A204.1 (cell line): ENCODE results near the gene ZNF445.
"Not testable (repeated sequence)": the region's sequence is repeated elsewhere in the genome, so short reads cannot be mapped to it uniquely, and the experiment has no call there.

Source experiments
- FAIRE-seq: peaks from 2 replicates; lab custom pipeline; 2012; peaks lifted over from hg19 to GRCh38; lab: Jason Lieb, UNC

Gene ZNF445

GRCh38 chr3:44476181-44476611, 1.3 kb downstream of the ZNF445 start:
- FAIRE-seq, result no peak

DNA sequence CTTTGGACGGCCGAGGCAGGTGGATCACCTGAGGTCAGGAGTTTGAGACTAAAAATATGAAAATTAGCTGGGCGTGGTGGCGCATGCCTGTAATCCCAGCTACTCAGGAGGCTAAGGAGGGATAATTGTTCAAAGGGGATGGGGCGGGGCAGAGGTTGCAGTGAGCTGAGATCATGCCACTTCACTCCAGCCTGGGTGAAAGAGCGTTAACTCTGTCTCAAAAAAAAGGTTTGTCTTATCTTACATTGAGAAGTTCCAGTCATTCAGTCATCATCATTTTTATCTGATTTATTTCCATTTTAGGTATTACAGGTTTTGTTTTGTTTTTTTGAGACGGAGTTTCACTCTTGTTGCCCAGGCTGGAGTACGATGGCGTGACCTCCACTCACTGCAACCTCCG, 2.6 kb downstream of the ZNF445 start:
- FAIRE-seq, result not testable (repeated sequence)

DNA sequence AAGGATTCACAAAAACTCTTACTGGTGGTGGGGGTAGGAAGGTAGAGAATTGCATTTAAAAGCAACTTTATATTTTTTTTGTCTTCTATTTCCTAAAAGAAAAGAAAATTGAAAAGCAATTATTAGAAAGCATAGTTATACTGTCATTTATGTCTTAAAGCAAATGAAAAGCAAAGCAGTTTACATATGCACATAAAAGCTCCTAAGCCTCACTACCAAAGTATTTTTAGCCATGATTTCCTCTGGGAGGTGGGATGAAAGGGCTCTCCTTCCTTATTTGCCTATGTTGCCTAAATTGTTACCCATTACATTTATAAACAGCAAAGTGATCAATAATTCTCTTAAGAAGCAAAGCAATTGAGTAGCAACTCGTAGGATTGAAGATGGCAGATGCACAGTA, 7.0 kb downstream of the ZNF445 start:
- FAIRE-seq, result no peak

GRCh38 chr3:44469914-44470313, 7.6 kb downstream of the ZNF445 start:
- FAIRE-seq, result no peak

GRCh38 chr3:44468572-44469520, 8.6 kb downstream of the ZNF445 start:
- no peak for FAIRE-seq

DNA sequence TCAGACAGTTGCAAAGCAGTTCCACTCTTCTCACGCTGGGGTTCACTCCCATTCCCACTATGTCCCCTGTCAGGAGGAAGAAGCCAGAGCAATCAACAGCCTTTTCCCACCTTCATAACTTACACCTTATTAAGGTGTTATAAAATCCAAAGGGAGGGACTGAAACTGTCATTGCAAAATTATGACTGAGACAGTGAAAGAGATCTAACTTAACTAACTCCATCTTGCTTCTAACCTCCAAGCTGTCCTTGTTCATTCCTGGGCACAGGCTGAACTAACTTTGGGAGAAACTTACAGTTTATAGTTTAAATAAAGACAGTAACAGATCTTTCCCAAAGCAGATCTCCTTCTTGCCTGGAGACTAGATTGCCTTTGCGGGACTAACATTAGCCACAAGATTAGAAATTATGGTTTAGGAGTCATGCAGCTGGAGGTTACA, 9.4 kb downstream of the ZNF445 start:
- FAIRE-seq, result not testable (repeated sequence)

DNA sequence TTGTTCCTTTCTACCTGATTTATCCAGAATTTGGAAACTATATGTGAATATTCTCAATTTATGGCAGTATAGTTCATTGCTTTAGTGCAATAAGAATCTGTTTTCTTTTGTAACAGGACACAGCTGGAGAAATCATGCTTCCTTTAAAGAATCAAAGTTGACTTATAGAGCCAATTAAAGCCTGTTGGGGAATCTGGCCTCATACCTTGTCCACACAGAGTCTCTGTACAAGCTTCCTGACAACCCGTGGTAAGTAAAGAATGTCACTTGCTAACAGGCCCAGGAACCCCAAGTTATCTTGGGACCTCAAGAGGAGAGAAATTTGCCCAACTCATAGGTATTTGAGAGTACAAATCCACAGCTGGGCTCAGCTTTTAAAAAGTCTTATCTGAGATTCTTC, 10.2 kb downstream of the ZNF445 start:
- no peak for FAIRE-seq

DNA sequence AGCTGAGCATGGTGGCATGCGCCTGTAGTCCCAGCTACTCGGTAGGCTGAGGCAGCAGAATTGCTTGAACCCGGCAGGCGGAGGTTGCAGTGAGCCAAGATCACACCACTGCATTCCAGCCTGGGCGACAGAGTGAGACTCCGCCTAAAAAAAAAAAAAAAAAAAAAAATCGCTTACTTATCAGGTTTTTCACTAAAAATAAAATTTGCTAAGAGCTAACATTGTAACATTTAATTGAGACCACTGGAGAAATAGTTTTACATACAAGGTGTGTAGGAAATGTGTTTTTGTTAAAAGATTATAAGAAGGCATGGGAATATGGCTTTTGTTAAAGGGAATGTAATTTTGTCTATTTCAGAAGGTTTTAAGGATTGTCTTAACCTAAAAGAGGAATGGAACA, 12.6 kb downstream of the ZNF445 start:
- not testable (repeated sequence) for FAIRE-seq

DNA sequence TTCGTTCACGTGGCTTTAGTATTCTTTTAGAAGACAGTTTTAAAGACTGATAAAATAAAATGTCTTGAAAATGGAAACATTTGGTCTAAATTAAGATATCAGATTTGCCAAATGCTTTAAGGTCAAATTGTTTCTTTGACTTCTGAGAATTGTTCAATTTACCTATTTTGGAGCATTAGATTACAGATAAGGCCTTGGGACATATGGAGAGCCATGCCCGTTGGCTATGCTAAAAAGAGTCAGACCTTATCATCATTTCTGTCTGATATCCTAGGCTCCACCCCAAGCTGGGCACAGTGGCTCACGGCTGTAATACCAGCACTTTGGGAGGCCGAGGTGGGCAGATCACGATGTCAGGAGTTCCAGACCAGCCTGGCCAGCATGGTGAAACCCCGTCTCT, 13.0 kb downstream of the ZNF445 start:
- FAIRE-seq, result no peak

DNA sequence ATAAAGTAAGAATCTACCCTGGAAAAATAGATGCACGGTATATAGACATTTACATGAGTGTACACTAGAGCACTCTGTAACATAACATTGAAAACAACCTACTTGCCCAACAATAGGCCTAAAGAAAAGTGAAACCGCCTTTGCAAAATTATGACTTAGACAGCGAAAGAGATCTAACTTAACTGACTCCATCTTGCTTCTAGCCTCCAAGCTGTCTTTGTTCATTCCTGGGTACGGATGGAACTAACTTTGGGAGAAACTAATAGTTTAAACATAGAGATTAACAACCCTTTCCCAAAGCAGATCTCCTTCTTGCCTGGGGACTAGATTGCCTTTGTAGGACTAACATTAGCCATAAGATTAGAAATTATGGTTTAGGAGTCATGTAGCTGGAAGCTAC, 17.4 kb downstream of the ZNF445 start:
- not testable (repeated sequence) for FAIRE-seq

- no peak for FAIRE-seq
Measured at GRCh38 chr3:44455318-44455717, 22.2 kb downstream of the ZNF445 start.

GRCh38 chr3:44454258-44454657, 23.2 kb downstream of the ZNF445 start:
- no peak for FAIRE-seq

DNA sequence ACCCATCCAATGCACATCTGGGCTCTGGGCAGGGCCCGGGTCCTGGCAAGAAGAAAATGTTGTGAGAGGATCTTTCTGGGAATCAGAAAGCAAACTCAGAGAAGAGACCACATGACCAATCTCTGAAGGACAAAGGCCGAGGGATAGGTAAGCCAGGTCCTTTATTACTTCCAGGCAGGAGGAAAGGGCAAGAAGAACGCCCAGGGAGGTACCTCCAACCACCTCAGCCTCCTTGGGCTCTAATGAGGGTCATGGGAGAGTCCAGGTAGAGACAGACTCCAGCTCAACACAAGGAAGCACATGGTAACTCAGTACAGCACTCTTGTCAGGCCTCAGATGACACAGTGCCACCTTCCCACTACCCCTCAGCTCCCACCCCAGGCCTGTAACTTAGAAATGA, 26.0 kb downstream of the ZNF445 start:
- no peak for FAIRE-seq

GRCh38 chr3:44446929-44447328, 30.5 kb downstream of the ZNF445 start:
- FAIRE-seq, result no peak

DNA sequence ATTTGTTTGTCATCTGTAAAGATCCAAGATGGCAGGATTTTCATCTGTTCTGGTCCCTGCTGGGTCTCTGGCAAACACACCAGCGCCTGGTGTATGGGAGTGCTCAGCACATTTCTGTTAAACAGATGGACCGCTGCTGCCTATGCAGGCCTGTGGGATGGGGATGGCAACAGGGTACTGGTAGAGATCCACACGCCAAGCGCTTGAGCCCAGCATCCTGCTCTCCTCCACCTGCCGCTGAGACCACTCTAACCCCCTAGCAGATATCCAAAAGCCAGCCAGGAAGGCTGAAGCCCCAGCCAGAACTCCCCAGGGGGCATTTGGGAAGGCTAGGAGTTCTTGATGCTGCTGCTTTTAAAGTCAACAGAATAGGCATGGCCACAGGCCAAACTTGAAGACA, 31.7 kb downstream of the ZNF445 start:
- FAIRE-seq, result no peak

- no peak for FAIRE-seq
Measured at GRCh38 chr3:44444896-44445691, 32.4 kb downstream of the ZNF445 start.

DNA sequence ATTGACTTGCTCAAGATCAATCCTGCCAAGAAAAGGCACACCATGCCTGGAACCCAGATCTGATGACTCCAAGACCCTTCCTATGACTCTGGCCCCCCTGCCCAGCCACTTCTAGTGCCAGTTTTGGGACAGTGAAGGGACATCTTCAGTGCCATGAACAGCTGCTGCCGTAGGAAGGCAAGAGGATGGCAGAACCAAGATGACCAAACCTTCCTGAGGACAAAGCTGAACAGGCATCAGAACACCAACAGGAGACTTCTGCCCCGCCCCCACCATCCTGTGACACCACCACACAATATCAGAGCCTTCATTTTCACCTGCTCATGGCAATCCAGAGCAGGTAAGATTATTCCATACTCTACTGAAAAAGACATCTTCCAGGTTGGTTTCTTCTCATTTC, 33.0 kb downstream of the ZNF445 start:
- FAIRE-seq, result no peak

DNA sequence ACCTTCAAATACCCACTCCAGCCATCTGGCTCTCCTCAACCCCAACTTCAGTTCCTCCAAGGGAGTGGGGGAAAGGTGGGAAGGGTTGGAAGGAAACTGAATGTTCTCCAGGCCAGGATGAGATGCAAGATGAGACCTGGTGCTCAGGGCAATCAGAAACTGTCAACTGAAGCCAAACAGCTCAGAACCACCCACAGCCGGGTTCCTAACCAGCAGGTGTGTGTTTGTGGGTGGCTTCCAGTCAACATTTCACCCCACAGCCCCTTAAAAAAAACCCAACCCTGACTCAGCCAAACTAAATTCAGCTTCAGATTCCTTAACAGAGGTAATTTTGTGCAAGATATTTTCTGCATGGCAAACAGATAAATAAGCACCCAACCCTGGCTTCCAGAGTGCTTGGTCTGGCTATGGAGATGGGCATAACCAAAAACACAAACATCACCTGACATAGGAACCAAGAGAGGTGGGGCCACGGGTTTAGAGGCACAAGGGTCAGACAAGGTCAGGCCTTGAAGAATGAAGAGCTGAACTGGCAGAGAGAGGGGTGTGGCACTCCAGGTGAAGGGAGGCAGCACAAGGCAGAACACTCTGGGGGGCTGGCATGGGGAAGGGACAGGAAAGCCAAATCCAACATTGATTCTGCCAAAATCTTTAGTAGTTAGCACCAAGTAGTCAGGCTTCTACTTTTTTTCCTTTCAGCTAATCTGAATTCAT, 34.7 kb downstream of the ZNF445 start:
- FAIRE-seq, result no peak

DNA sequence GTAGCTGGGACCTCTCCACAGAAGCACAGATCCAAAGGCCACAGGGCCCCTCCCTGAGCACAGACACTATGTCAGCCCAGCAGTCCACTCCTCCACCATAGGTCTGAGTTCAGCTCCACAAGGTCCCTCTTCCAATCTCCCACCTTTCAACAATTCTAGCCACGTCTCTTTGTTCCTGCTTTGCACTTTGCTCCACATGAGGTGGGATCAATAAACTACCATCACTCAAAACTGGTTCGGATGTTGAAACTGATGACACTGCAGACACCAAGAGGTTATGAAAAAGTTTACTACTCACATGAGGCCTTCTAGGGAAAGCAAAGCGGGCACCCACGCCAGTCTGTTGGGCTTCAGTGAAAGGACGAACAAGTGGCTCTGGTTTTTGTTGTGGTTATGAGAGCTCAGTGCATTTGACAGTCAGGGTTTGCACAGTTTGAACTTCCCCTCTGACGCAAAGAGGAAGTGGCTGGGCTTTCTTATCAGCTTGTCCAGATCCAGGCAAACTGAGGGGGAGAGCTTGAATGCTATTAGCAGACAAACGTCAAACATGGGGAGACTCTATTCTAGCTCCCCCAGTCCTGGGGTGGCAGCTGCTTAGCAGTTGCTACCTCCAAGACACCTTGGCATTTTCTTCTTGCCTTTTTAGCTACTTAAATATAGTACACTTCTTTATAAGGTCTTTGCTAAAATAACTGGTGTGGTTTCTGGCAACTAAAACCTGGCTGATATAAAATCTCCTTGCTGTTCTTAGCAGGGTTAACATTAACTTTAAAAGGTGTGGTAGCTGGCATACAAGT, 37.8 kb downstream of the ZNF445 start:
- no peak for FAIRE-seq

GRCh38 chr3:44437800-44438199, 39.7 kb downstream of the ZNF445 start:
- no peak for FAIRE-seq

- FAIRE-seq, result no peak
Measured at GRCh38 chr3:44436181-44436580, 41.3 kb downstream of the ZNF445 start.
